Right lobe of liver (tissue), 6 donors: ENCODE data around the gene CTDP1. TPM values are rescaled to one million over a fixed set of nuclear protein-coding genes. Genes with fewer than 3 reads are reported as not detected.
A peak's percentile ranks its signal among the peaks of the same experiment; 100 is the strongest.

Experiments used
- ATAC-seq, 4 donors: fragments of 200-7000 bp; cut with Tn5 transposase; one replicate each; pipeline ENCODE4 v1.9.1; 2020; ENCODE audit warnings: mild to moderate bottlenecking in 4 of 4, moderate library complexity in 4 of 4
- DNase-seq, 3 donors: peaks; one replicate each; pipeline ENCODE4 v3.0.0-alpha.2; 2020
- H3K27ac ChIP-seq, 3 donors: fragments of 200-600 bp; one replicate each; pipeline ENCODE4 v1.8.0; 2022
- H3K27me3 ChIP-seq, 2 donors: fragments of 200-600 bp; one replicate each; pipeline ENCODE4 v1.8.0; 2022
- H3K36me3 ChIP-seq, 4 donors: fragments of 200-600 bp; sonication (generic) in 1 of 4; one replicate each; pipeline versions ENCODE4 v1.5.1 to v1.8.0; 2017 to 2022; ENCODE audit warnings: control low read depth in 1 of 4
- H3K4me1 ChIP-seq, 4 donors: fragments of 200-600 bp; sonication (generic) in 1 of 4; one replicate each; pipeline versions ENCODE4 v1.5.1 to v1.8.0; 2017 to 2022; ENCODE audit warnings: control low read depth in 1 of 4
- H3K4me3 ChIP-seq, 3 donors: fragments of 200-600 bp; one replicate each; pipeline ENCODE4 v1.8.0; 2022
- H3K9me3 ChIP-seq, 4 donors: fragments of 200-600 bp; sonication (generic) in 1 of 4; one replicate each; pipeline versions ENCODE4 v1.5.1 to v1.8.0; 2017 to 2022; ENCODE audit warnings: control low read depth in 1 of 4
- POLR2A ChIP-seq: fragments of 450-650 bp; IDR thresholded peaks from one replicate; pipeline ENCODE4 v1.6.1; 2017; ENCODE audit warnings: antibody characterized with exemption, mild to moderate bottlenecking
- WGBS: methylation state at CpG from one replicate; pipeline ENCODE4 v1.1.6; 2018; ENCODE audit warnings: low coverage, low lambda C conversion rate; ENCODE audit not compliant: insufficient coverage; ENCODE audit errors: missing lambda C conversion rate; 5-methylcytosine and 5-hydroxymethylcytosine counted together
- intact Hi-C, 2 donors: fragments of 100-400 bp; cut with DNase I; formaldehyde crosslinking; loops; one replicate each; pipeline versions ENCODE4 v1.11.2 to v1.14.1; 2022
- total RNA-seq, 6 experiments: library from RNA; depleted of rRNA in 2 of 6; stranded (reverse); fragments of >200 nt in 2 of 6; fragmentation: NEBNext Ultra II Directional in 3 of 6; extraction: Animal tissue kit (Norgen Biotek cat#: 25700) in 3 of 6; gene quantifications; one replicate each; pipeline versions ENCODE4 v1.1.0 to v1.2.4, GENCODE V29; 2016 to 2023
- TF ChIP-seq, protein P1 (sequence below), 4 donors: fragments of 200-600 bp in 3 of 4; fragments of 450-650 bp in 1 of 4; IDR thresholded peaks; one replicate each; pipeline versions ENCODE4 v1.5.1 to v1.8.0; 2016 to 2022; ENCODE audit warnings: antibody characterized with exemption in 4 of 4, mild to moderate bottlenecking in 2 of 4
- donor health status: DM: no; HTN: yes; CAD: no.
- donor health status: DM: no; HTN: no; CAD: no.
- donor health status: DM: no; HTN: no; CAD: no.
- donor health status: DM: no; HTN: yes; CAD: no.
- donor health status: DM: no; HTN: yes; CAD: no.

Gene CTDP1
- total RNA-seq, 6 experiments from 2014 or later, result 7.5 to 10.4 (median 8.2) TPM

DNA sequence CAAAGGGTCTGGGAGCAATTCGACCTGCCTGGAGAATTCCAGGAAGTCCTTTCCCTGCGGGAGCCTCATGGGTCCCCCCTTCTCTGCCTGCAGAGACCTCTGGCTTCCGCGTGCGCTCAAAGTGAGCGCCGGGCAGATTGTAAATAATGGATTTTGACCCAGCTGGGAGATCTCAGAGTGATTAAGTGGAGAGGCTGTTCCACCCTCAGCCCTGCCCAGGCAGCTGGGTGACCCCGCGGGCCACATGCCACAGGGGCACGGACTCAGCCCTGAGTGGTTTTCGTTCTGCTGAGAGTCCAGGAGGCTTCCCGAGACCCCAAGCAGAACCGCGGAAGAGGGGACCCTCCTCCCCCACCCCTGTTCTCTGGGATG, 119.4 kb downstream of the CTDP1 start:
- WGBS, result 30% methylated on average over 2 of the region's 14 CpGs
- Histone ChIP-seq H3K4me1 (peaks cover 0 to 8% (median 0%) of the 10 kb centered on the region in 4 donors), H3K9me3 (no peaks in the 10 kb centered on the region), H3K27ac (no peak overlapping the region), H3K36me3 (no peaks in the 10 kb centered on the region), H3K27me3 (peaks cover 0 to 19% of the 10 kb centered on the region in 2 donors), H3K4me3 (no peak overlapping the region)
- DNase-seq, result peak in 1 of 3 donors; percentile 16
- TF ChIP-seq, protein P1, sequence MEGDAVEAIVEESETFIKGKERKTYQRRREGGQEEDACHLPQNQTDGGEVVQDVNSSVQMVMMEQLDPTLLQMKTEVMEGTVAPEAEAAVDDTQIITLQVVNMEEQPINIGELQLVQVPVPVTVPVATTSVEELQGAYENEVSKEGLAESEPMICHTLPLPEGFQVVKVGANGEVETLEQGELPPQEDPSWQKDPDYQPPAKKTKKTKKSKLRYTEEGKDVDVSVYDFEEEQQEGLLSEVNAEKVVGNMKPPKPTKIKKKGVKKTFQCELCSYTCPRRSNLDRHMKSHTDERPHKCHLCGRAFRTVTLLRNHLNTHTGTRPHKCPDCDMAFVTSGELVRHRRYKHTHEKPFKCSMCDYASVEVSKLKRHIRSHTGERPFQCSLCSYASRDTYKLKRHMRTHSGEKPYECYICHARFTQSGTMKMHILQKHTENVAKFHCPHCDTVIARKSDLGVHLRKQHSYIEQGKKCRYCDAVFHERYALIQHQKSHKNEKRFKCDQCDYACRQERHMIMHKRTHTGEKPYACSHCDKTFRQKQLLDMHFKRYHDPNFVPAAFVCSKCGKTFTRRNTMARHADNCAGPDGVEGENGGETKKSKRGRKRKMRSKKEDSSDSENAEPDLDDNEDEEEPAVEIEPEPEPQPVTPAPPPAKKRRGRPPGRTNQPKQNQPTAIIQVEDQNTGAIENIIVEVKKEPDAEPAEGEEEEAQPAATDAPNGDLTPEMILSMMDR (IDR thresholded peaks at IDR 0.05), result no peak
- no peak for TF ChIP-seq POLR2A
- intact Hi-C loops, result no loop called here
- no peak for ATAC-seq

DNA sequence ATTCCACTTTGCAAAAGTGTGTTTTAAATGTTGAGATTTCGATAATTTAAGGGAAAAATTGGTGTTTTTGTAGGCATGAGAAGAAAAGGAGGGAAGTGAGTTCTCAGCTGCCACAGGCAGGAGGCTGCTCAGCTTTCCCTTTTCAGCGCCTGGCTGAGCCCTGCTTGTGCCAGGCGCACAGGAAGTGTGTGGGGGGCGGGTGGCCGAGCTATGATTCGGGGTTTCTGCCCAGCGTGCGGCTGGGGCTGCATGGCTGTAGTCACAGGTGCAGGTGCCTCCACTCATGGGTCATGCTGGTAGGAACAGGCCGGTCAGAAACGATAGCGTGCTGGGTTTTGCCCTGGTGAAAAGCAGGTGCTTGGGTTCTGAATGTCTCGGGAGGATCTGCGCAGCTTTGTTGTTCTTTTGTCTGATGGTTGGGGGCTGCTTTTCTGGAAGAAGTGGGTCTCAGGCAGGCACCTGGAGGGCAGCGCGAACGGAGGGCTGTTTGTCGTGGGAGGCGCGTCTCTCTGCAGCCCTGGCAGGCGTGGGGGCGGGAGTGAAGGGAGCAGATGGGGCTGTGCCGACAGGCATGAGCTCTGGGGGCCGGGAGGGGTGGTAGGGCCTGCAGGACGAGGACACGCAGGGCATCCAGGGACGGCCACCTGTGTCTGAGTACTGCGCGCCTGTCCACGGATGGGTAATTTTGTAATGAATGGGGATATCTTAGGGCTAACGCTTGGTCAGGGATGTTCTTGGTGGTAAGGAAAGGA, 120.2 kb downstream of the CTDP1 start:
- Histone ChIP-seq H3K4me1 (peaks cover 0 to 8% (median 0%) of the 10 kb centered on the region in 4 donors), H3K27ac (no peak overlapping the region), H3K27me3 (peaks cover 0 to 19% of the 10 kb centered on the region in 2 donors), H3K9me3 (no peaks in the 10 kb centered on the region), H3K36me3 (no peaks in the 10 kb centered on the region), H3K4me3 (no peak overlapping the region)
- WGBS, result 63% methylated on average over 15 of the region's 30 CpGs
- TF ChIP-seq POLR2A, result no peak
- TF ChIP-seq, protein P1 (IDR thresholded peaks at IDR 0.05), result no peak
- DNase-seq (no peak), ATAC-seq (no peak)
- intact Hi-C loops, result no loop called here

DNA sequence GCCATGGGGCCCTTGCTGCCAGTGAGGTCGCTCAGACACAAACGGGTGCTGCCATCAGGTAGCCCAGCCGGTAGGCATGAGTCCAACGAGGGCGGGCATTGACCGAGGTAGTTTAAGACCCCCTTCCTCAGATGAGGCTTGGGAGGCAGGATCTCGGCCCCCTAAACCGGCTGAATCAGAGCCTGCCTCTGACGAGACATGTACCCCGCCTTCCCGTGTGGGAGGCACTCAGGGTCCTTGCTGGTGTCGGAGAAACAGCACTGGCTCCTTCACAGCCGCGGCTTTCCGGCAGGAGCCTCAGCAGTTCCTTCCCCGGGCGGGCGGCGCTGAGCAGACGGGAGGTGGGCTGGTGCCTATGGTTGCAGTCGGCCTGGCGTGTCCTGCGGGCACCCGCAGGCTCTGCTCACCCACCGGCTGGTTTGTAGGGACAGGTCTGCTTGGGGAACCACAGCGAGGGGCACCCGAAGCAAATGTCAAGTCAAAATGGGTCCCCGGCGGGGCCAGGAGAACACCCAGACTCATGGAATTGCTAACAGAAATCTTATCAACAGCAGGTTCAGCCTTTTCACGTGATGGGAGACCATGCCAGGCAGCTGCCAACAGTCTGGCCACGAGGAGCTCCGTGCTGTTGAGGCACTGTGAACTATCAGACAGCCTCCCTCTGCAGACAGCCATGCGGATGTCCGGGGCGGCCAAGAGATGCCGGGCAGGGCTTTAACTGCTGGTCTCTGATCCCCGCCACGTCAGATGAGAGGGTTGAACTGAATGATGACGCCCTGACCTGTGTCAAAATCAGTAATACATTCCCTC, 121.0 kb downstream of the CTDP1 start:
- Histone ChIP-seq H3K4me1 (peaks cover 0 to 8% (median 0%) of the 10 kb centered on the region in 4 donors), H3K36me3 (no peaks in the 10 kb centered on the region), H3K9me3 (no peaks in the 10 kb centered on the region), H3K27me3 (peaks cover 0 to 19% of the 10 kb centered on the region in 2 donors), H3K27ac (no peak overlapping the region), H3K4me3 (no peak overlapping the region)
- TF ChIP-seq, protein P1 (IDR thresholded peaks at IDR 0.05), result no peak
- no peak for TF ChIP-seq POLR2A
- intact Hi-C loops, result no loop called here
- DNase-seq, result no peak
- no peak for ATAC-seq
- 80% methylated on average over 11 of the region's 39 CpGs for WGBS

DNA sequence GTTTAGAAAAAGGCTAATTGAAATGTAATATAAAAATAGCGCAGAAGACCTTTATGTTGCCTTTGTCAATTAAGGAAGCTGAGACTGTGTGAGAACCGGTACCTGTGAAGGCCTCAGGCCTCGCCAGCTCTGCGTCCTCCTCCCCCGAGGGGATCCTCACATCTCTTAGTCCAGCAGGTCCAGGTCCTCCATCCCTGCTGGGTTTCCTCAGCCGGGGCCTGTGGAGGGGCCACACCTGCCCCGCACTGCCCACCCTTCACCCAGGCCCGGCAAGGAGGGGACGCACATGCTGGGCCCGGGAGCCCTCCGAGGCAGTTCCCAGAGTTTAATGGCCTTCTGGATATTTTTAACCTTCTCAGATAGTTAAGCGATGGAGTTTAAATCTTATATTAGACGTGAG, 121.6 kb downstream of the CTDP1 start:
- 62% methylated on average over 6 of the region's 13 CpGs for WGBS
- peaks cover 0 to 19% of the 10 kb centered on the region in 2 donors for H3K27me3 ChIP-seq

More for the DNA sequence above, 121.6 kb downstream of the CTDP1 start:
- DNase-seq (no peak), ATAC-seq (no peak)
- no peak overlapping the region for H3K27ac ChIP-seq
- no peaks in the 10 kb centered on the region for H3K36me3 ChIP-seq
- H3K4me1 ChIP-seq, result peaks cover 0 to 8% (median 0%) of the 10 kb centered on the region in 4 donors
- no peaks in the 10 kb centered on the region for H3K9me3 ChIP-seq
- TF ChIP-seq POLR2A, result no peak
- TF ChIP-seq, protein P1 (IDR thresholded peaks at IDR 0.05), result no peak
- no peak overlapping the region for H3K4me3 ChIP-seq
- intact Hi-C loops, result no loop called here
